IgD-negative memory B cell (primary cell): Measurements from ENCODE around the gene PTOV1. TPM values are rescaled to one million over a fixed set of nuclear protein-coding genes. Genes with fewer than 3 reads are reported as not detected.

Experiments used
- H3K27ac Mint-ChIP-seq, 3 donors: one replicate each; pipeline ENCODE4 v1.8.0; 2020 to 2022; ENCODE audit warnings: mild to moderate bottlenecking in 3 of 3, mixed read lengths in 3 of 3, moderate library complexity in 1 of 3
- H3K27me3 Mint-ChIP-seq: one replicate; pipeline ENCODE4 v1.8.0; 2021; ENCODE audit warnings: mixed read lengths
- H3K36me3 Mint-ChIP-seq: one replicate; pipeline ENCODE4 v1.8.0; 2020; ENCODE audit warnings: mild to moderate bottlenecking, mixed read lengths
- H3K4me1 Mint-ChIP-seq, 3 donors: one replicate each; pipeline ENCODE4 v1.8.0; 2020 to 2022; ENCODE audit warnings: mixed read lengths in 3 of 3, mild to moderate bottlenecking in 1 of 3
- H3K4me3 Mint-ChIP-seq, 4 donors: one replicate each; pipeline ENCODE4 v1.8.0; 2020 to 2022; ENCODE audit warnings: mild to moderate bottlenecking in 4 of 4, mixed read lengths in 4 of 4, moderate library complexity in 3 of 4
- H3K9me3 Mint-ChIP-seq, 3 donors: one replicate each; pipeline ENCODE4 v1.8.0; 2020 to 2021; ENCODE audit warnings: mixed read lengths in 3 of 3, mild to moderate bottlenecking in 1 of 3
- polyA plus RNA-seq: library from polyadenylated mRNA; unstranded; fragments of 300-500 nt; fragmentation: Illumina TruSeq; gene quantifications from one replicate; pipeline ENCODE4 v1.2.3, GENCODE V29; 2021

The PTOV1 gene
- polyA plus RNA-seq, 1 donor from 2014 or later: 45.0 TPM

DNA sequence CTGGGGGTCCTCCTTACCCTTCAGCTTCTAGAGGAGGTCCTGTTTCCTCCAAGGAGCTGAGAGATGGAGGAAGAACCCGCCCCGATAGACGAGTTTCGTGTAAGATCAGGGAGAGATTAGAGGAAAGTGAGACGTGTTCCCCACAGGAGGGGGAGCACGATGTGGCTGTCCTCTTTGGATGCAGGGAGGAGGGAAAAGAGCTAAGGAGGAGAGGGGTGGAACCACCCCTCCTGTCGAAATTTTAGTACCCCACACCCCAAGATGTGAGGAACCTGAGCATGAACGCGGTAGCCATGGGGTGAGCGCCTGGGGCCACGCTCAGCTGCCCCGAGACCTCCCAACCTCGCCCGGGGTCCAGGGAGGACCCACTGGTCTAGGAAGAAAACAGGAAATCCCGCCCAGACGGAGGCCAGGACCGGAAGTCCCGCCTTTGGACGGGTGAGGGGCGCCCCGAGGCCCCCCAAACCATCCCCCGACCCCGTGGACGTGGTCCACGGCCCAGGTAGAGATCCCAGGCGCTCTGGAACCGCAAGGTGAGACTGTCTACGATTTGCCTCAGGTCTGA is 25.0 kb downstream of the PTOV1 start:
- H3K4me1 Mint-ChIP-seq: peaks cover 3 to 24% (median 6%) of the 10 kb centered on the region in 3 donors
- no peak overlapping the region for H3K4me3 Mint-ChIP-seq
- peaks cover 2% of the 10 kb centered on the region for H3K27me3 Mint-ChIP-seq
- no peaks in the 10 kb centered on the region for H3K9me3 Mint-ChIP-seq
- H3K36me3 Mint-ChIP-seq: peaks cover 1% of the 10 kb centered on the region
- H3K27ac Mint-ChIP-seq: no peak overlapping the region

- Mint-ChIP-seq H3K4me3 (no peak overlapping the region), H3K9me3 (no peaks in the 10 kb centered on the region), H3K27ac (no peak overlapping the region), H3K27me3 (peaks cover 2% of the 10 kb centered on the region), H3K4me1 (peaks cover 3 to 24% (median 6%) of the 10 kb centered on the region in 3 donors), H3K36me3 (peaks cover 1% of the 10 kb centered on the region)
Measured at GRCh38 chr19:49876422-49877019, 25.6 kb downstream of the PTOV1 start.

GRCh38 chr19:49877020-49877878 is 26.3 kb downstream of the PTOV1 start, which contains the start of the genes AKT1S1 and TBC1D17:
Gene AKT1S1 (minus strand): TSS chr19:49877355. CDS start chr19:49873295, 4,060 bp downstream.
Gene TBC1D17 (plus strand): TSS chr19:49877702. CDS start chr19:49877724, 22 bp downstream.
- Mint-ChIP-seq H3K36me3 (peaks cover 1% of the 10 kb centered on the region), H3K4me3 (no peak within 1 kb of the TSS), H3K27ac (no peak within 1 kb of the TSS), H3K4me1 (peaks cover 3 to 20% (median 6%) of the 10 kb centered on the region in 3 donors), H3K27me3 (peaks cover 2% of the 10 kb centered on the region), H3K9me3 (no peaks in the 10 kb centered on the region)

DNA sequence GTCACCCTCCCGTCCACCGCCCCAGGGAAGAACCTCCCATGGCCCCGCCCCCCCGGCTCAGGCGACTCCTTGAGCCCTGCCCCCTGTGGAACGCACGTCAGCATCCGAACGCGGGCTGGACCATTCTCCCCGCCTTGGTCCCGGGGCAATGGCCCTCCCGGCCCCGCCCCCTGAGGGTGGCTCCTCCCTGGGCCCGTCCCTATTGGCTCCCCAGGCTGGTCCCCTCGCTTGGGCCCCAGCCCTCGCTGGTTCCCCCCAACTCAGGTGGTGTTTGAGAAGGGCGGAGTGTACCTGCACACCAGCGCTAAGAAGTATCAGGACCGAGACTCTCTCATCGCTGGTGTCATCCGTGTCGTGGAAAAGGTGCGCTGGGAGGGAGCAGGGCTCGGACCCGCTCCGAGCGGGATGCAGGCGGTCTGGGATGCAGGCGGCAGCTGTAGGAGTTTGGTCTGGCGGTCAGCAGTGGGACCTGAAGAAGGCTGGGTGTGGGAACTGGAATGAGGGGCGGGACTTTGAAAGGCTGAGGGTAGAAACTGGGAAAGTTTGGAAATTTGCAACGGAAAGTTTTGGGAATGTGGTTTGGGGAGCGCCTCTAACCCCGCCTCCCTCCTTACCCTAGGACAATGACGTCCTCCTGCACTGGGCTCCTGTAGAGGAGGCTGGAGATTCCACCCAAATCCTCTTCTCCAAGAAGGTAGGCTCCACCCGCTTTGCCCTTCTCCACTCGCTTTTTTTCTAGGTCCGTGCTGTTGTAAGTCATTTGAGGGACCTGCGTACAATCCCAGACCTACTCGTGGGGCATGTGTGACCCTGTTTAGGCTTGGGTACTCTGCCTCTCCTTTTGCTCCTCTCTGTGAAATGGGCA is 27.2 kb downstream of the PTOV1 start:
- Mint-ChIP-seq H3K36me3 (peaks cover 2% of the 10 kb centered on the region), H3K9me3 (no peaks in the 10 kb centered on the region), H3K27me3 (peaks cover 2% of the 10 kb centered on the region), H3K4me3 (no peak overlapping the region), H3K4me1 (peaks cover 3 to 20% (median 6%) of the 10 kb centered on the region in 3 donors), H3K27ac (no peak overlapping the region)

DNA sequence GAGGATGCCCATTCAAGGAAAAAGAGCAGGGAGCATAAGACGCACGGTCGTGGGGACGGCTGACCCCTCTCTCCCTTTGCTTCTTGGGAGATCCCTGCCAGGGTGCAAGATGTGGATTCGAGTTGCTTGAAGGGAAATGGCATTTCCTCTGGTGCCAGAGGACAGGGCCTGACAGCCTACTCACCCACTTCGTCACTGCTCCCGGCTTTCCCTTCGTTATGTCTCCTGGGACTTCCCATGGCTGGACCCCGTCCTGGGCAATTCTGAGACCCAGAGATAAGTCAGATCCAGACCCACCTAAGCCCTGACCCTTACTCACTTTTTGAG is 27.7 kb downstream of the PTOV1 start:
- H3K36me3 Mint-ChIP-seq: peaks cover 4% of the 10 kb centered on the region
- no peaks in the 10 kb centered on the region for H3K9me3 Mint-ChIP-seq
- H3K4me1 Mint-ChIP-seq: peaks cover 3 to 20% (median 6%) of the 10 kb centered on the region in 3 donors
- H3K4me3 Mint-ChIP-seq: no peak overlapping the region
- H3K27ac Mint-ChIP-seq: no peak overlapping the region
- H3K27me3 Mint-ChIP-seq: peaks cover 2% of the 10 kb centered on the region

GRCh38 chr19:49879243-49879963 is 28.4 kb downstream of the PTOV1 start:
- Mint-ChIP-seq H3K27ac (peak overlapping the region in 1 of 3 donors; percentile 43), H3K27me3 (peaks cover 2% of the 10 kb centered on the region), H3K4me1 (peaks cover 3 to 20% (median 6%) of the 10 kb centered on the region in 3 donors), H3K4me3 (no peak overlapping the region), H3K36me3 (peaks cover 4% of the 10 kb centered on the region), H3K9me3 (no peaks in the 10 kb centered on the region)

DNA sequence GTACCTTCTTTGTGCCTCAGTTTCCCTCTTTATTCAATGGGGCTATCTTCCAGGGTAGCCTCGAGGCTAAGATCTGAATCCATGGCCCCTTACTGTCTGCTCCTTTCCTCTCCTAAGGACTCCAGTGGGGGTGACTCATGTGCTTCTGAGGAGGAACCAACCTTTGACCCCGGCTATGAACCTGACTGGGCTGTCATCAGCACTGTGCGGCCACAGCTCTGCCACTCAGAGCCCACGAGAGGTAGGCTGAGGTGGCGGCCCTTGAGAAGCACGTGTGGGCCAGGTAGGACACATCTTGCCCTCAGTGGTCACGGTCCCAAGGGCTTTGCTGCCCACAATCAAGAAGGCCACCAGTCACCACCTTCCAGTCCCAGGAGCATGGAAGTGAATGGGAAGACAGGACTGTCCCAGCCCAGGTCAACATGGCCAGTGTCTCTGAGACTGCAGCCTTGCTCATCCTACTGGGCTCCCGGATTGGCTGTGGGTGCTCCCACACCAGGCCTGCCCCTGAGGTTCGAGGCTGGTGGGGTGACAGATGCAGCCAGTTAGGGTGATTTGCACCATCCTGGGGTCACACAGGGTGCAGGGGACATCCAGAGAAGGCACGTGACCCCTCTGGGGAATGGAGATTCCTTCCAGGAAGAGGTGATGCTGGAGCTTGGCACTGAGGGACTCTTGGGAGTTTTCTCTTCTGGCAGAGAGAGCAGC is 29.4 kb downstream of the PTOV1 start:
- no peak overlapping the region for H3K4me3 Mint-ChIP-seq
- peaks cover 3 to 15% (median 6%) of the 10 kb centered on the region in 3 donors for H3K4me1 Mint-ChIP-seq
- H3K27ac Mint-ChIP-seq: no peak overlapping the region
- peaks cover 4% of the 10 kb centered on the region for H3K36me3 Mint-ChIP-seq
- peaks cover 2% of the 10 kb centered on the region for H3K27me3 Mint-ChIP-seq
- no peaks in the 10 kb centered on the region for H3K9me3 Mint-ChIP-seq

DNA sequence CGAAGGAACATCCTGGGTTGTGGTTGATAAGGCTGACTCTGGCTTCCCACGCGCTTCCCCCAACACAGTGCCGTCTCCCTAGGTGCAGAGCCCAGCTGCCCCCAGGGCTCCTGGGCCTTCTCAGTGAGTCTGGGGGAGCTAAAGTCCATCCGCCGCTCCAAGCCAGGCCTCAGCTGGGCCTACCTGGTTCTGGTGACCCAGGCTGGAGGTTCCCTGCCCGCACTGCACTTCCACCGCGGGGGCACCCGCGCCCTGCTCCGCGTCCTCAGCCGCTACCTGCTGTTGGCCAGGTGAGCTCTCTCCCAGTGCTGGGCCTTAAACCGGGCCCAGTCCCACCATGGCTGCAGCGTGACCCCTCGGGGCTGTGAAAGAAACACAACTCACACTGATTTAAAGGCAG is 30.2 kb downstream of the PTOV1 start:
- no peak overlapping the region for H3K4me3 Mint-ChIP-seq
- peaks cover 2% of the 10 kb centered on the region for H3K27me3 Mint-ChIP-seq
- peaks cover 3 to 10% (median 6%) of the 10 kb centered on the region in 3 donors for H3K4me1 Mint-ChIP-seq
- H3K27ac Mint-ChIP-seq: peak overlapping the region in 1 of 3 donors; percentile 50
- H3K9me3 Mint-ChIP-seq: no peaks in the 10 kb centered on the region
- H3K36me3 Mint-ChIP-seq: peaks cover 4% of the 10 kb centered on the region

DNA sequence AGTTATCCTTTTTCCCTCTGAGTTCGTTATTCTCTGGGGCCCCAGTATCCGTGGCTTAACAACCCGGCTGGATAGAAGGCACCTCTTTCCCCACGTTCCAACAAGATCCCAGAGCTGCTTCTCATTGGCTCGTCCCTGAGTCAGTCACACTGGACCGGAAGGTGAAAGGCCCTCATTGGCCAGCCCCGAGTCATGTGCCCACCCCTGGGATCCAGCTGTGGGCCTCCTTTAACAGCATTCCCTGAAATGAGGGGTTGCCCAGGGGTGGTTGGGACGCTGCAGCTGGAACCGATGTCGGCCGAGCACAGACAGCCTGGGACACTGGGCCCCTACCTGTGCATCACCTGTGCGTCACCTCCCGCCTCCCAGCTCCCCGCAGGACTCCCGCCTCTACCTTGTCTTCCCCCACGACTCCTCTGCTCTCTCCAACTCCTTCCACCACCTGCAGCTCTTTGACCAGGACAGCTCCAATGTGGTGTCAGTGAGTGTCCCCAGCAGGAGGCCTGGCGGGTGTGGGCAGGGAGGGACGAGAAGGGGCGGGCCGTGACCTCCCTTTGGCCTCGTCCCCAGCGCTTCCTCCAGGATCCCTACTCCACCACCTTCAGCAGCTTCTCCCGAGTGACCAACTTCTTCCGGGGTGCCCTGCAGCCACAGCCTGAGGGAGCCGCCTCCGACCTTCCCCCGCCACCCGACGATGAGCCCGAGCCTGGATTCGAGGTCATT is 30.9 kb downstream of the PTOV1 start:
- peak overlapping the region in 1 of 3 donors; percentile 50 for H3K27ac Mint-ChIP-seq
- H3K4me3 Mint-ChIP-seq: no peak overlapping the region
- H3K36me3 Mint-ChIP-seq: peaks cover 4% of the 10 kb centered on the region
- peaks cover 3 to 12% (median 6%) of the 10 kb centered on the region in 3 donors for H3K4me1 Mint-ChIP-seq
- H3K27me3 Mint-ChIP-seq: peaks cover 2% of the 10 kb centered on the region
- no peaks in the 10 kb centered on the region for H3K9me3 Mint-ChIP-seq

GRCh38 chr19:49882643-49883042 is 31.7 kb downstream of the PTOV1 start:
- Mint-ChIP-seq H3K27me3 (peaks cover 2% of the 10 kb centered on the region), H3K27ac (no peak overlapping the region), H3K4me3 (no peak overlapping the region), H3K4me1 (peaks cover 3 to 12% (median 6%) of the 10 kb centered on the region in 3 donors), H3K36me3 (peaks cover 4% of the 10 kb centered on the region), H3K9me3 (no peaks in the 10 kb centered on the region)

- Mint-ChIP-seq H3K4me3 (no peak overlapping the region), H3K36me3 (peaks cover 4% of the 10 kb centered on the region), H3K27ac (peak overlapping the region in 1 of 3 donors; percentile 86), H3K4me1 (peaks cover under 1 to 10% (median 3%) of the 10 kb centered on the region in 3 donors), H3K27me3 (peaks cover under 1% of the 10 kb centered on the region), H3K9me3 (no peaks in the 10 kb centered on the region)
Measured at GRCh38 chr19:49883094-49883493, 32.1 kb downstream of the PTOV1 start.

DNA sequence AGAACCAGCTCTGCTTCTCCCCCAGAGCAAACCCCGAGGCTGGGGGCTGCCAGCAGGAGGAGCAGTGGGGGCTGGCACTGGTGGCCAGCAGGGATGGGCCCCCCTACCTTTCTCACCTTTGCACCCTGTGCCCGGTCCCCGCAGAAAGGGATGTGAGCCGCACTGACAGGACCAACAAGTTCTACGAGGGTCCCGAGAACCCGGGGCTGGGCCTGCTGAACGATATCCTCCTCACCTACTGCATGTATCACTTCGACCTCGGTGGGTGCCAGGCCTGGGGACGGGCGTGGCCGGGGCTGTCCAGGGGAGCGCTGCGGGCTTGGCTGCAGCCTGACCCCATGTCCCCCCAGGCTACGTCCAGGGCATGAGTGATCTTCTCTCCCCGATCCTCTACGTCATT is 33.1 kb downstream of the PTOV1 start:
- Mint-ChIP-seq H3K4me1 (peaks cover 0 to 3% (median 0%) of the 10 kb centered on the region in 3 donors), H3K27ac (no peak overlapping the region), H3K9me3 (no peaks in the 10 kb centered on the region), H3K27me3 (no peaks in the 10 kb centered on the region), H3K4me3 (no peak overlapping the region), H3K36me3 (peaks cover 2% of the 10 kb centered on the region)

DNA sequence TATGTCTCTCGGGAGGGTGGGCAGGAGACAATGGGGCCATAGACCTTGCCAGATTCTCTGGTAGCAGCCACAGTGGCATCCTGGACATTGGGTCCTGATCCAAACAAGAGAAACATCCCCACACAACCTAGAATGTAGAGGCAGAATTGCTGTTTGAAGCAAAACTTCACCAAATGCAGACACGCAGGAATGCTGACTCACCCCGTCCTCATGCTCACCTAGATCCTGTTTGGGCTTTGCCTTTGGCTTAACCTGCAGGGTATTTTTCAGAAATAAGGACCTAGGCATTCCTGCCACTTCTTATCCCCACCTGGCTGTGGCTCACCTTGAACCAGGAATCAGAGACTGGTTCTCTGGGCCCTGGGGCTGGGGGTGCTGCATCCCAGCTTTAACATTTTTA is 33.8 kb downstream of the PTOV1 start:
- Mint-ChIP-seq H3K4me3 (no peak overlapping the region), H3K27me3 (no peaks in the 10 kb centered on the region), H3K36me3 (peaks cover 2% of the 10 kb centered on the region), H3K27ac (no peak overlapping the region), H3K4me1 (peaks cover 0 to 2% (median 0%) of the 10 kb centered on the region in 3 donors), H3K9me3 (no peaks in the 10 kb centered on the region)
